ENCODE measurements around the gene SCN5A. TPM values are rescaled to one million over a fixed set of nuclear protein-coding genes. Genes with fewer than 3 reads are reported as not detected.

SCN5A gene
- total RNA-seq, 1 experiment from 2014 or later, result 4.7 TPM

DNA sequence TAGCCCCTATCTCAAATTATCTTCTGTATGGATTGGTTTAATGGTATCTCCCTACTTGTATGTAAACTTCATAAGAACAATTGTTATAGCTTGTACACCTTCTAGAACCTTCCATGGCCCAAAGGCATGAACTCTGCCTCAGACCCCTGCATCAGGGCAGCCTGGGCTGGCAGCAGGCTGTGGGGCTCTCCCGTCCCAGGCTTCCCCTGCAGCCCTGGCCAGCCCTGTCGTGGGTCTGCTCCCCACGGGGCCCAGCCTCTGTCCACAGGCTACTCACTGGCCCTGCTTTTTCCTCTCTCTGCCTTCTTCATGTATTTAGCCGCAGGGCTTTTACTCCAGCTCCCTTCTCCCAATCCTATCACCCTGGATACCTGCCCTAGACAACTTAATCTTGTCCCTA, 4.4 kb downstream of the SCN5A start:
- Histone ChIP-seq H3K9me3 (ENCODE audit: insufficient read depth, low read depth) (no peaks in the 10 kb centered on the region), H3F3A (ENCODE audit: insufficient read depth, low read depth) (no peaks in the 10 kb centered on the region), H3K9me2 (ENCODE audit: insufficient read depth) (no peaks in the 10 kb centered on the region), H3K79me2 (ENCODE audit: low read depth) (no peaks in the 10 kb centered on the region), H3K36me3 (ENCODE audit: low read depth) (no peaks in the 10 kb centered on the region), H3K4me2 (no peak overlapping the region), H2AFZ (no peak overlapping the region), H3K27me3 (ENCODE audit: insufficient read depth, low read depth) (peaks cover 52% of the 10 kb centered on the region), H3K4me3 (no peak overlapping the region), H4K20me1 (ENCODE audit: insufficient read depth) (no peaks in the 10 kb centered on the region), H3K4me1 (replicated peaks; ENCODE audit: insufficient read depth) (no peaks in the 10 kb centered on the region), H3K27ac (no peak overlapping the region)
- ChIA-PET CTCF (interaction anchor here (1.1 kb wide), 1 partner anchor 10 kb away, joined by 3 read pairs; no protein-coding TSS in a partner anchor), POLR2A (ENCODE audit: unreplicated experiment) (no interaction called here)
- DNase-seq, result no peak
- no TSS peak for BruUV-seq (replicated peaks)
- no peak for TF ChIP-seq EZH2 (IDR thresholded peaks at IDR 0.05; ENCODE audit: low read depth)
- TF ChIP-seq, protein P1, sequence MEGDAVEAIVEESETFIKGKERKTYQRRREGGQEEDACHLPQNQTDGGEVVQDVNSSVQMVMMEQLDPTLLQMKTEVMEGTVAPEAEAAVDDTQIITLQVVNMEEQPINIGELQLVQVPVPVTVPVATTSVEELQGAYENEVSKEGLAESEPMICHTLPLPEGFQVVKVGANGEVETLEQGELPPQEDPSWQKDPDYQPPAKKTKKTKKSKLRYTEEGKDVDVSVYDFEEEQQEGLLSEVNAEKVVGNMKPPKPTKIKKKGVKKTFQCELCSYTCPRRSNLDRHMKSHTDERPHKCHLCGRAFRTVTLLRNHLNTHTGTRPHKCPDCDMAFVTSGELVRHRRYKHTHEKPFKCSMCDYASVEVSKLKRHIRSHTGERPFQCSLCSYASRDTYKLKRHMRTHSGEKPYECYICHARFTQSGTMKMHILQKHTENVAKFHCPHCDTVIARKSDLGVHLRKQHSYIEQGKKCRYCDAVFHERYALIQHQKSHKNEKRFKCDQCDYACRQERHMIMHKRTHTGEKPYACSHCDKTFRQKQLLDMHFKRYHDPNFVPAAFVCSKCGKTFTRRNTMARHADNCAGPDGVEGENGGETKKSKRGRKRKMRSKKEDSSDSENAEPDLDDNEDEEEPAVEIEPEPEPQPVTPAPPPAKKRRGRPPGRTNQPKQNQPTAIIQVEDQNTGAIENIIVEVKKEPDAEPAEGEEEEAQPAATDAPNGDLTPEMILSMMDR (conservative IDR thresholded peaks at IDR 0.05), result no peak
- intact Hi-C loops (cut with micrococcal nuclease; ENCODE audit: unreplicated experiment), result no loop called here

- Histone ChIP-seq H2AFZ (no peak overlapping the region), H3K4me1 (replicated peaks; ENCODE audit: insufficient read depth) (no peaks in the 10 kb centered on the region), H3K4me3 (no peak overlapping the region), H3K4me2 (no peak overlapping the region), H3K79me2 (ENCODE audit: low read depth) (no peaks in the 10 kb centered on the region), H3K36me3 (ENCODE audit: low read depth) (no peaks in the 10 kb centered on the region), H3K9me3 (ENCODE audit: insufficient read depth, low read depth) (no peaks in the 10 kb centered on the region), H3K27me3 (ENCODE audit: insufficient read depth, low read depth) (peaks cover 56% of the 10 kb centered on the region), H3F3A (ENCODE audit: insufficient read depth, low read depth) (no peaks in the 10 kb centered on the region), H3K9me2 (ENCODE audit: insufficient read depth) (no peaks in the 10 kb centered on the region), H3K27ac (no peak overlapping the region), H4K20me1 (ENCODE audit: insufficient read depth) (no peaks in the 10 kb centered on the region)
- TF ChIP-seq, protein P1 (conservative IDR thresholded peaks at IDR 0.05), result no peak
- TF ChIP-seq EZH2 (IDR thresholded peaks at IDR 0.05; ENCODE audit: low read depth), result no peak
- intact Hi-C loops (cut with micrococcal nuclease; ENCODE audit: unreplicated experiment), result no loop called here
- POLR2A ChIA-PET (ENCODE audit: unreplicated experiment), result no interaction called here
- no TSS peak for BruUV-seq (replicated peaks)
- no peak for DNase-seq
- CTCF ChIA-PET, result interaction anchor here (1.1 kb wide), 1 partner anchor 11 kb away, joined by 3 read pairs; no protein-coding TSS in a partner anchor
Measured at GRCh38 chr3:38644662-38645053, 4.8 kb downstream of the SCN5A start.

DNA sequence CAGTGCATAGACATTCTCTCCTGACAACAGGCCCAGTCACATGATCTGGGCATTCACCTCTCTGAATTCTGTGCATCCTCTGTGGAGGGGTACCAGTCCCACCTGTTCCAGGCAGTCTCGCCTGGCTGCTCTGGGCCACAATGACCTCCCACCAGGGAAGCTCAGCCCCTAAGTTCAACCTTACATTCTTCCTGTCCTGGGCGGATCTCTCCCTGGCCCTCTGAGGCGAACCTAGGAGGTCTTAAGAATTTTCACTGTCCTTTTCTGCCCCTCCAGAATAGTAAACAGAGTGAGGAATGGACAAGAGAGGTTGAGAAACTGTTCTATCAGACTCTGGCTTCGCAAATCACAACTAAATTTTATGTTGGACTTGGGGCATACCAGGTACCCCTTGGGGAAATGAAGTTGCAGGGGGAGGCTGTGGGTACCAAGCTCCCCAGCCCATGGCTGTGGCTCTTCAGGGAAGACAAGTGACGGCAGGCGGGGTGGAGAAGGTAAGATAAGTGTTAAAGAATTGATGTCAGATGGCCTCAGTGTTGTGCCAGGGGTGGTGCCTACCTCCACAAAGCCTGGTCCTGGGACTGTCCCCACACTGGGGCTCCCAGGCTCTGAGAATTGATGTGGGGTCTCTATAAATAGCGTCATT, 5.3 kb downstream of the SCN5A start:
- no TSS peak for BruUV-seq (replicated peaks)
- Histone ChIP-seq H3K4me1 (replicated peaks; ENCODE audit: insufficient read depth) (no peaks in the 10 kb centered on the region), H3K4me2 (no peak overlapping the region), H3F3A (ENCODE audit: insufficient read depth, low read depth) (no peaks in the 10 kb centered on the region), H3K79me2 (ENCODE audit: low read depth) (no peaks in the 10 kb centered on the region), H3K4me3 (no peak overlapping the region), H3K27ac (no peak overlapping the region), H3K27me3 (ENCODE audit: insufficient read depth, low read depth) (peaks cover 60% of the 10 kb centered on the region), H4K20me1 (ENCODE audit: insufficient read depth) (no peaks in the 10 kb centered on the region), H3K9me2 (ENCODE audit: insufficient read depth) (no peaks in the 10 kb centered on the region), H3K9me3 (ENCODE audit: insufficient read depth, low read depth) (no peaks in the 10 kb centered on the region), H2AFZ (no peak overlapping the region), H3K36me3 (ENCODE audit: low read depth) (no peaks in the 10 kb centered on the region)
- no peak for DNase-seq
- TF ChIP-seq EZH2 (IDR thresholded peaks at IDR 0.05; ENCODE audit: low read depth), result no peak
- TF ChIP-seq, protein P1 (conservative IDR thresholded peaks at IDR 0.05), result no peak
- CTCF ChIA-PET, result no interaction called here
- intact Hi-C loops (cut with micrococcal nuclease; ENCODE audit: unreplicated experiment), result no loop called here
- POLR2A ChIA-PET (ENCODE audit: unreplicated experiment), result no interaction called here

Data from PC-9 (cell line).